Adrenal gland (tissue), 5 donors: Measurements from ENCODE around the gene PRSS1.

ENCODE experiments used
- CTCF ChIP-seq, 6 experiments: fragments of 450-650 bp in 4 of 6; fragments of 200-600 bp in 2 of 6; sonication (generic) in 1 of 6; IDR thresholded peaks; 1 replicate in 5 of 6; 2 replicates in 1 of 6; pipeline versions ENCODE4 v1.5.1 to v1.8.0; 2016 to 2021; ENCODE audit warnings: antibody characterized with exemption in 6 of 6, mild to moderate bottlenecking in 2 of 6, moderate library complexity in 1 of 6
- POLR2A ChIP-seq, 2 donors: fragments of 450-650 bp; IDR thresholded peaks; one replicate each; pipeline ENCODE4 v1.6.1; 2017; ENCODE audit warnings: antibody characterized with exemption in 2 of 2, mild to moderate bottlenecking in 2 of 2, moderate library complexity in 1 of 2
- donor health status: DM: no; HTN: no; CAD: no.

- TF ChIP-seq CTCF (IDR thresholded peaks at IDR 0.05) (no peak), POLR2A (IDR thresholded peaks at IDR 0.05) (no peak)
Measured at GRCh38 chr7:142787783-142788182, 38.5 kb downstream of the PRSS1 start.
